GF-D8 (cell line): ENCODE results near the gene FGD4.

Experiments used
- DNase-seq: peaks from one replicate; lab custom pipeline; 2025; lab: John Stamatoyannopoulos, UW

Gene FGD4

DNA sequence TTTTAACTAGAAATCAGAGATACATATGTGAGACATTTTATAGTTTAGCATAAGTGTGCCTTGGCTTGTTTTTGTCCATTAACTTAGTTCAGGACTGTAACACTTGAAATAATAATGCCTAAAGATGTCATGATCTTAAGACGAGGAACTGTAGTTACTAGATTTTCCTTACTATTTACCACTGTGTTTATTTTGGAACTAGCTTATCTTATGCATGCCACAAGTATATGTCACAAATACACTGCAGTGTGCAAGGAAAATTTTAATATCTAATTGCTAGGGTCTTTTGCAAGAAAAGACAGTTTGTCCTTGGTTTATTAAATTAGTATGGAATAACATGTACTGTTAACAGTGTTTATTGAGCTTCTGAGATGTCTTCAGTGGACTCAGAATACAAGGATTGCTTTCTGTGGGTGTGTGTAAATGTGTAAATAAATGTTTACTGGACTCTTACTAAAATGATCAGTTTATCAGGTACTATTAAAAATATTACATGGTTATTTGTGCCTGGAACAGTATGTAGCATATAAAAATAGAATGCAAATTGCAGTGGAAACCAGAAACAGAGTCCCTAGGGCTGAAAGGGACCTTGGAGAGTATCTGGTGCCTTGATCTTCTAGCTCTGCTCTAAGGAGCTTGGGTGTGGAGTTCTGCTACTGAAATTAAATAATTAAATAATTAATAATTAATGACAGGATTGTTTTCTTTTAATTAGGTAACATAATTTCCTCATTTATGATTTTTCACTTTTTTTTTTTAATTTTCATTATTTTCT lies 58.1 kb downstream of the FGD4 start:
- no peak for DNase-seq

- no peak for DNase-seq
Measured at GRCh38 chr12:32460638-32461037, 61.3 kb downstream of the FGD4 start.

GRCh38 chr12:32462908-32463307 lies 63.5 kb downstream of the FGD4 start:
- DNase-seq, result no peak

DNA sequence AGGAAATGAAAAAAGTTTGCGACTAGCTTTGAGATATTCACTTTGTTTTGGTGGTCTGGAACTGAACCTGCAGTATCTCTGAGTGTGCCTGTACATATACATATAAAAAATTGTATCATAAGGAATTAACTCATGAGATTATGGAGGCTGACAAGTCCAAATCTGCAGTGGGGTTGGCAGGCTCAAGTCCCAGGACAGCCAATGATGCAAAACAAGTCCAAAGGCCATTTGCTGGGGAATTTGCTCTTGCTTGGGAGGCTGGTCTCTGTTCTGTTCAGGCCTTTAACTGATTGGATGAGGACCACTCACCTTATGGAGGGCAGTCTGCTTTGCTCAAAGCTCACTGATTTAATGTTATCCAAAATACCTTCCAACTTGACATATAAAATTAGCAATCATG lies 66.8 kb downstream of the FGD4 start:
- DNase-seq, result no peak

DNA sequence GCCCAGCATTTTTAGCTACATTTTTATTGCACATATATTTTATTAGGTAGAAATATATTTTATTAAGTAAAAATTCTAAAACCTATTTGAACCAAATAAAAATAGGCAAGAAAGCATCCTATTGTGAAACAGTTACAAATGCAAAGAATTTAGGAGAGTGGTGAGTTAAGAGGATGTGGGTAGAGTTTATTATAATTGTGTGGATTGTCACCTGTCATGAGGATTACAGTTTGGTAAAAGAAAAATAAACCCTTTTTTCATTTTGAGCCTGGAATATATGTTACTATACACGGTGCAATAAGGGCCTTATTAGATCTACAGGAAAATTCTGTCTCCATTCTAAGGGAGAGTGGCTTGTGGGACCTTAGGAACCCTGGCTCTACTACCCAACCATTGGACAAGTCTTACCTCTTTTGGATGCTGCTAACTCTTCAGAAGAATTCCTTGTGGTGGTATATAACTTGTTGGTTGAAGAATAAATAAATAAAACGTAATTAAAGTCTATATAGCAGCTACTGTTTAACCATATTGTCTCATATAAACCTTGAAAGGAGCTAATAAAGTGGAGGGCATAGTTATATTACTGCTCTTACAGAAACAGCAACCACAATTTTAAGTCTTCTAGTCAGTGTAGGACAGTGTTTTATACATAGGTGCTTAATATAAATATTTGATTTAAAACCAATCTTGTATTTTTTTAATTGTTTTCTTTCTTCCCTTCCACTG lies 67.8 kb downstream of the FGD4 start:
- DNase-seq, result no peak

DNA sequence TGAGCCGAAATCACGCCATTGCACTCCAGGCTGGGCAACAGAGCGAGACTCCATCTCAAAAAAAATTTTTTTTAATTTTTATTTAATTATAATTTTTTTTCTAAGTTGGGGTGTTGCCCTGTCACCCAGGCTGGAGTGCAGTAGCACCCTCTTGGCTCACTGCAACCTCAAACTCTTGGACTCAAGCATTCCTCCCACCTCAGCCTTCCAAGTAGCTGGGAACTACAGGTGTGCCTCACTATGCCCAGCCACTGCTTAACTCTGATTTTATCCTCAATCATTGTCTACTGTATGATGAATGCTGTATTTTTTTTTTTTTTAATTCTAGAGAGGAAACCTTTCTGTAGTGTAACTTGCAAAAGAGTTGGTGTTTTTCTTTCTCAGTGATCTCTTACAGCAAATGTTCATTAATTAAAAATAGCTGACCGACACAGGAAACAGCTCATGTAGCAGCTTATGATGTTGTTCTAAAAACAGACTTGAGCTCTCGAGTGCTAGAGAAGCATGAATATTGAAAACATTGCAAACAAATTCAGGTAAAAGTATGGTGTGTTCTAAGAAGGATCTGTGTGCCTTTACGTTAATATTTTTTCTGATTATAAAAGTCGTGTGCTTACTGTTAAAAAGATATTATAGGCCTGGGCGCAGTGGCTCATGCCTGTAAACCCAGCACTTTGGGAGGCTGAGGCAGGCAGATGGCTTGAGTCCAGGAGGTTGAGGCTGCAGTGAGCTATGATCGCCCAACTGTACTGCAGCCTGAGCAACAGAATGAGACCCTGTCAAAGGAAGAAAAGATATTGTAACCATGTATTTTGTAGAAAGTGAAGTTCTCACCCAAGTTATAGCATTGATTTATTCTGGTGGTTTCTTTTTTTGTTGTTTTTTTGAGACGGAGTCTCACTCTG lies 68.9 kb downstream of the FGD4 start:
- DNase-seq, result no peak

DNA sequence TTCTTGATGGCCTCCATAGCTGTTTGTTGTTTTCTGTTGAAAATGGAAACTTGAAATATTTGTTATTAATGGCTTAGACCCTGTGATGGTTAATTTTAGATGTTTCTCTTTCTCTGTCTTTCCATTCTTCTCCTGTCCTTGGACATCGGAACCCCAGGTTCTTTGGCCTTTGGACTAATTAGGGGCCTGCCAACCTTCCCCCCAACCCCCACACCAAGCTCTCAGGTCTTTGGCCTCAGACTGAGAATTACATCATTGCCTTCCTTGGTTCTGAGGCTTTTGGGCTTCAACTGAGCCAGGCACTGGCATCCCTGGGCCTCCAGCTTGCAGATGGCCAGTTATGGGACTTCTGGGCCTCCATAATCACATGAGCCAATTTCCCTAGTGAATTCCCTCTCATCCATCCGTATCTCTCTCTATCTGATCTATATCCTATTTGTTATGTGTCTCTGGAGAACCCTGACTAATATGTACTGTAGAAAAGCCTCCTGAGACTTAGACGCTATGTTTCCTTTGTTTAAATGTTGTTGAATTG lies 71.6 kb downstream of the FGD4 start:
- no peak for DNase-seq

DNA sequence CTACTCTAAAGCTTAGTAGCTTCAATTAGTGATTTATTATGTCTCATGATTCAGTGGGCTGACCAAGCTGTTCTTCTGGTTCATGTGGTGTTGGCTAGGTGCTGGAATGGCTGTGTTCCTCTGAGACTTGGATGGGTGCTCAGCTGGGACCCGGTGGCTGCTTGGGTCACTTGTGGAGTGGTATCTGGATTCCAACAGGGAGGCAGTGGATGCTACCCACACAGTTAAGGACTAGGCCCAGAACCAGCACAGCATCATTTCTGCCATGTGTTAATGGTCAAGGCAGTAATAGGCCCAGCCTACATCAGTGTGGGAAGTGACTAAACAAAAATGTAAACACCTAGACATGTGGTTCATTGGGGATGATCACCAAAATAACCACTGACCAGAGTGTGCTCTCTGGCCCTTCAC lies 72.2 kb downstream of the FGD4 start:
- no peak for DNase-seq

- DNase-seq, result no peak
Measured at GRCh38 chr12:32475724-32476123, 76.4 kb downstream of the FGD4 start.

DNA sequence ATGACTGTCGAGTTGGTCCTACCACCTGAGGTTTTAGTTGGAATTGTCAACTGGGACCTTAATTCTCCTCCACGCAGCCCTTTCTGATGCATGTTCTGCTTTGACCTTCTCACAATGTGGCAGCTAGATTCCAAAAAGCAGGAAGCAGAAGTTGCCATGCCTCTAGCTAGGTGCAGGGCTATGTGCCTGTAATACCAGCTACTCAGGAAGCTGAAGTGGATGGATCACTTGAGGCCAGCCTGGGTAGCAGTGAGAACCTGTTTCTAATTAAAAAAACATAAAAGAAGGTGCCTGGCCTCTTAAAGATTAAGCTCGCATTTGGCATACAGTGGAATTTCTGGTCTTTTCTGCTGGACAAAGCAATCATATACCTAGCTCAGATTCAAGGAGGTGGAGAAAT lies 77.1 kb downstream of the FGD4 start:
- DNase-seq, result no peak

DNA sequence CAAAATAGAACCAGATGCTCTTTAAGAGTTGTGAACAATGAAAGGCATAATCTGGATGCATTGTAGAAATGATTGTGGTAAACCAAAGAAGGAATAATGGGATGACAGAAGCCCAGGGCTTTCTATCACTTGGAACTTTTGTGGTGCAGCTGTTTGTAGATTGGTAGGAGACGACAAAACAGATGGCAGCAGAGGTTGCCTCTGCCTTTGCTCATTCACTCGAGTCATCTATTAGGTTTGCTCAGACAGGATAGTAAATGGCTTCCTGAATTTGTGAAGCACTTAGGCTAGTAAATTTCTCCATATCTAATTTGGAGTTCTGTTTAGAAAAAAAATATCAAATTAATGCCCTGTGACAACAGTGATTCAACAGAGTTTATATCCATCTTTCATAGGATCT lies 78.4 kb downstream of the FGD4 start:
- DNase-seq, result no peak

DNA sequence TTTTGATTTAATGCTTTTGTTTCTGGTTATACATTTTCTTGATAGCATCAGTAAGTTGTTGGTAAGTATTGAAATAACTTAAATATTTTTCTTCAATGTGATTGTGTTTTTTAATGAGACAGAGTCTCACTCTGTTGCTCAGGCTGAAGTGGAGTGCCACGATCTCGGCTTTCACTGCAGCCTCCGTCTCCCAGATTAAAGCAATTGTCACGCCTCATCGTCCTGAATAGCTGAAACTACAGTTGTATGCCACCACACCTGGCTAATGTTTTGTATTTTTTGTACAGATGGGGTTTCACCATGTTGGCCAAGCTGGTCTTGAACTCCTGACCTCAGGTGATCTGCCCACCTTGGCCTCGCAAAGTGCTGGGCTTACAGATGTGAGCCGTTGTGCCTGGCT lies 78.8 kb downstream of the FGD4 start:
- no peak for DNase-seq

GRCh38 chr12:32478858-32479725 lies 79.7 kb downstream of the FGD4 start:
- DNase-seq, result no peak

- DNase-seq, result peak; percentile 86
Measured at GRCh38 chr12:32482226-32482625, 82.9 kb downstream of the FGD4 start.

DNA sequence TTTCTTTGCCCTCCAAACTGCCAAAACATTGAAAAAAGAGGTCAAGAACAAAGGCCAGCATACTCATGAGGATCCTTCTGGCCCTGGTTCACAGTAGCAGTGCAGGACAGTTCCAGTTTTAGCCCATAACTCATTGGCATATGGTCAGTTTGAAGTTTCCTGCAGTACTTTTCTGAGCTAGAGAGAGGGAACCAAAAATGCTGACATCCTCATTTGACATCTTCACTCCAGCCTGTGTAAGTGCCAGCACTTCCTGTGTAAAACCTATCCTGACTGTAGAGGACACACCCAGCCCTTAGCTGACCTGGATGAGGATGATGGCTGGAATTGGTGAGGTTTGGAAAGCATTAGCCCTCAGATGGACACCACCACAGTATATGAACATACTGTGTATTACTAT lies 84.1 kb downstream of the FGD4 start:
- DNase-seq, result peak; percentile 58

DNA sequence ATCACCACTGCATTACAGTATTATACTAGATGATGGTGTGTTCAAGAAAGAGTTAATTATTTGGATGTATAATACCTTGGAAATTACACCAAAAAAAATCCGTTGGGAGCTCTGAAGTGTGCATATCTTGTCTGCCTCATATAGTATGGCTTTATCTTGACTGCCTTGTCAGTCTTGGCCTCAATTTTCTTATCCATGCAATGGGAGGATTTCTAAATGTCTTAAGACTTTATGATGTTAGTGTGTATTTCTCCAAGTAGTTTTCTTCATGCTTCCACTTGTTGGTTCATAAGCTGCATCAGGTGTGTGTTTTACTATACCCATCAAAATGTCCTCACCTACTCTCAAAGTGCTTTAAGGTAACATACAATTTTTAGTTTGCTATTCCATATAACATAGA lies 84.6 kb downstream of the FGD4 start:
- DNase-seq, result no peak

GRCh38 chr12:32486158-32486557 lies 86.8 kb downstream of the FGD4 start:
- no peak for DNase-seq

DNA sequence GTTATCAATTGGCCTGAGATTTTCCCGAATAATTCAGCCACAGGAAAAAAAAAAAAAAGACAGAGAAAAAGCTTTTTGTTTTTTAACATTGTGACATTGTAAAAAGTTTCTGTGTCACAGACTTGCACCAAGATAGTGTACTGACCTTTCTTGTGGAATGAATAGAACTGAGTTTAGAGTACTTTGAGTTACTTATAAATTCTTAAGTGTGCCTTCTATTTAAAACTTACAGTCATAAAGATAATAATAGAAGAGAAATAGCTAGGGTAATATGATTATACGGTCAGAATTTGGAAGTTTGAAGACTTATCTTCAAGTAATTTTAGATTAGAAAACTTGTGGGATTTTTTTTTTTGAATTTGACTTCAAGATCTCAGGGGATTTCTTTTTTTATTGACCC lies 88.8 kb downstream of the FGD4 start:
- DNase-seq, result no peak

- DNase-seq, result no peak
Measured at GRCh38 chr12:32489070-32489469, 89.7 kb downstream of the FGD4 start.

- no peak for DNase-seq
Measured at GRCh38 chr12:32490801-32491200, 91.4 kb downstream of the FGD4 start.

DNA sequence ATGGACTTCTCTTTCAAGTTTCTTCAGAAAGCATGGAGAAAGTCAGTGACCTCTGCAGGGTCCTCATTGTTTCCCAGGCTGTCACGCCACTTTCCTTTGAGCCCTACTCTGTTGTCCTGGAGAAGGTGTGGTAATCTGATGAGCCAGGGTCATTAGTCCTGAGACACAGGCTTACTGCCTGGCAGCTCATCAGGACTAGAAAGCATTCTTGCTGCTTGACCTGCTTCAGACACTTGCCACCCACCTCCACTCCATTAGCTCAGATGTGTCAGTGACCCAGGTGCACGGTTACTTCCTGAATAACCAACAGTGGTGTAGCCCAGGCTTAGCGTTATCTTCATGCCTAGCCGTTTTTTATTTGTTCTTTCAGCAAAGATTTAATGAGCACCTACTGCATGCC lies 93.9 kb downstream of the FGD4 start:
- no peak for DNase-seq
